GM08714 (cell line): ENCODE results near the gene VIPR2.

Source experiments
- H3K4me3 ChIP-seq: fragments of 200-500 bp; sonication (Bioruptor generic); 2 replicates; pipeline ENCODE4 v1.5.1; 2014; ENCODE audit warnings: mild to moderate bottlenecking, low read length, inconsistent platforms
- ZNF274 ChIP-seq: IDR thresholded peaks from 2 replicates; pipeline ENCODE4 v1.6.1; 2012; ENCODE audit warnings: mild to moderate bottlenecking, low read depth, low read length

The VIPR2 gene

DNA sequence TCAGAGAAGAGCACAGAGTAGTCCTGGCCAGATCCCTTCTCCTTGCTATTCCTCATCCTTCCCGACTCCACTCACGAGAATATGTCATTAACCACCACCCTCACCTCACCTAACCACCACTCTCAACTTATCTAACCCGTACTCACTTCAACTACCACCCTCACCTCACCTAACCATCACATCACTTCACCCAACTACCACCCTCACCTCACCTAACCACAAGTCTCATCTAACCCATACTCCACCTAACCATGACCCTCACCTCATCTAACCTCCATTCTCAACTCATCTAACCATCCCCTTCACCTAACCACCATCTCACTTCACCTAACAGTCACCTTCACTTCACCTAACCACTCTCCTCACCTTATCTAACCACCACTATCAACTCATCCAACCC is 85.0 kb downstream of the VIPR2 start:
- TF ChIP-seq ZNF274 = no peak

GRCh38 chr7:159057647-159058046 is 87.0 kb downstream of the VIPR2 start:
- no peak for TF ChIP-seq ZNF274
- no peak overlapping the region for H3K4me3 ChIP-seq

More for the DNA sequence above, 85.0 kb downstream of the VIPR2 start:
- H3K4me3 ChIP-seq = no peak overlapping the region

GRCh38 chr7:159056737-159057136 is 87.9 kb downstream of the VIPR2 start:
- no peak for TF ChIP-seq ZNF274
- no peak overlapping the region for H3K4me3 ChIP-seq

DNA sequence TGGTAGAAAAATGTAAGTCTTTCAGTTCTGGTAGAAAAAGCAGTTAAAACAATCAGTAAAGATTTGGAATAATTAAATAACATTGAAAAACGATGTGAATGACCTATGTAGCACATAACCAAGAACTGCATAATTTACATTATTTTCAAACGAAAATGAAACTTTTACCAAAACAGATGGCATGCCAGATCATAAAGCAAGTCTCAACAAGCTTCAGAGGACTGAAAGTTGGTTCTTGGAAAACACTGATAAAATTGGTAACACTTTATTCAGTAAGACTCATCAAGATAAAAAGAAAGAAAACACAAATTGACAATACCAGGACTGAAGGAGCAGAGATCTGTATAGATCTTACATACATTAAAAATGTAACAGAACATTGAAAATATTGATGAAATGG is 92.8 kb downstream of the VIPR2 start:
- no peak overlapping the region for H3K4me3 ChIP-seq
- no peak for TF ChIP-seq ZNF274

- no peak for TF ChIP-seq ZNF274
- no peak overlapping the region for H3K4me3 ChIP-seq
Observed at GRCh38 chr7:159050704-159051103, 94.0 kb downstream of the VIPR2 start.

GRCh38 chr7:159049266-159050025 is 95.2 kb downstream of the VIPR2 start:
- TF ChIP-seq ZNF274 = no peak
- H3K4me3 ChIP-seq = no peak overlapping the region

DNA sequence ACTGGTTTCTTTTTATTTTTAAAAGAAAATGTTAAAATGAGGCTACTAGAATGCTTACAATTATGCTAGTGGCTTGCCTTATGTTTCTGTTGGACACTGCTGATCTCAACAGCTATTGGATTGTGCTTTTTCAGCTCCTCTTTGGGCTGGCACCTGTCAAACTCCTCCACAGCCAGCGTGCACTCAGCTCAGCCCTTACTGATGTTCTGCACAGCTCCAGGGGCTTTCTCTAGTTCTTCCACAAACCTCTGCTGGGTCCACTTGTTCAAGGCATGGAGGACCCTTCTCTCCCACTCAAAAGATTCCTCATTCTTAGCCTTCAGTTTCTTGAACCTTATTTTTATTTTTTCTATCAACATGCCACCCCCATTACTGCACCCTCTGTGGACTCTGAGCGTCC is 96.0 kb downstream of the VIPR2 start:
- no peak overlapping the region for H3K4me3 ChIP-seq
- no peak for TF ChIP-seq ZNF274

DNA sequence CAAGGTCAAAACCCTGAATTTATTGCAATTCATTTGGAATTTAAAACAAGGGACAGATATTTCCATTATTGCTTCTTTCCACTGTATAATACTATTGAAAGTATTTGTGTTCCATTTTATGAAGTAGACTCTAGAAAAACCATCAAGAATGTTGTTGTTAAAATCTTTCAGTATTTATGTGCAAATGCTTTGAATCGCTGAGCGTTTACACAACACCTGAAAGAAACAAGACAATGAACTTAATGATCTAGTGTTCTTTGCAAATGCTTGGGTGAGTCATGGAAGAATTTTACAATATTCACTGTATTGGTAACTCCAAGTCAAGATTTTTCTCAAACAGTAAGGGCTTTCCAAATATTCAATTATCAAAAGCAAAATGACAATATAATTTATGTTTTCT is 97.1 kb downstream of the VIPR2 start:
- no peak for TF ChIP-seq ZNF274
- no peak overlapping the region for H3K4me3 ChIP-seq

GRCh38 chr7:159046300-159046699 is 98.4 kb downstream of the VIPR2 start:
- H3K4me3 ChIP-seq = no peak overlapping the region
- TF ChIP-seq ZNF274 = no peak

DNA sequence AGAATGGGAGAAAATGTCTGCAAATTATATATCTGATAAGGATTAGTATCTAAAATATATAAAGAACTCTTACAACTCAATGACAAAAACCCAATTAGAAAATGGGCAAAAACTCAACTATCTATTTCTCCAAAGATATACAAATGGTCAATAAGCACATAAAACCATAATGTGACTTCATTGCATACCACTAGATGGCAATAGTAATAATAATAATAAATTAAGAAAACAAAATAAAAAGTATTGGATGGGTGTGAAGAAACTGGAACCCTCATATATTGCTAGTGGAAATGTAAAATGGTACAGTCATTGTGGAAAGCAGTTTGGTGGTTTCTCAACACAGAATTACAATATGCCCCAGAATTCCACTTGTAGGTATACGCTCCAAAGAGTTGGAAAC is 98.8 kb downstream of the VIPR2 start:
- TF ChIP-seq ZNF274 = no peak
- H3K4me3 ChIP-seq = no peak overlapping the region

DNA sequence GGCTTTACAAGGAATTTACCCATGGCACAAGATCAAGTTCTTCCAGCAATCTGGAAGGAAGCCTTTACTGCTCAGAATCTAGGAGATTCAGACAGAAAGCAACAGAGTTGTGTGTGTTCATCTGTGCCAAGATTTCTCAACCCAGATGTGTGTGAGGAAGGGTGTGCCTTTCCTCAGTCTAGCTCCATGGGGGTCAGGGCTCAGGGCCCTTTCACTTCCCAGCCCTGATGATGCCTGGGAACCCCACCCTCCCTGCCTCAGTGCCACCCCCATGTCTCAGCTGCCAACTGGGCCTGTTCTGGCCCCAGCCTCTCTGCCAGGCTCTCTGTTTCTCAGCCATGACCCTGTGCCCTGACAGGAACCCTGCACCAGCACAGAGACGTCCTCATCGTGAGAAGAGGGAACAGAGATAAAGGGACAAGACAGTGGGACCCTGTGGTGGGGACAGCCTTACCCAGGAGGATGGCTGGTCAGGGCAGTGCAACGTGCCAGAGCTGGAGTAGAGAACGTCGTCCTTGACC is 102.0 kb downstream of the VIPR2 start:
- TF ChIP-seq ZNF274 = no peak
- H3K4me3 ChIP-seq = no peak overlapping the region

- no peak overlapping the region for H3K4me3 ChIP-seq
- TF ChIP-seq ZNF274 = no peak
Observed at GRCh38 chr7:159042103-159042502, 102.6 kb downstream of the VIPR2 start.

GRCh38 chr7:159040912-159041711 is 103.6 kb downstream of the VIPR2 start:
- no peak overlapping the region for H3K4me3 ChIP-seq
- no peak for TF ChIP-seq ZNF274

DNA sequence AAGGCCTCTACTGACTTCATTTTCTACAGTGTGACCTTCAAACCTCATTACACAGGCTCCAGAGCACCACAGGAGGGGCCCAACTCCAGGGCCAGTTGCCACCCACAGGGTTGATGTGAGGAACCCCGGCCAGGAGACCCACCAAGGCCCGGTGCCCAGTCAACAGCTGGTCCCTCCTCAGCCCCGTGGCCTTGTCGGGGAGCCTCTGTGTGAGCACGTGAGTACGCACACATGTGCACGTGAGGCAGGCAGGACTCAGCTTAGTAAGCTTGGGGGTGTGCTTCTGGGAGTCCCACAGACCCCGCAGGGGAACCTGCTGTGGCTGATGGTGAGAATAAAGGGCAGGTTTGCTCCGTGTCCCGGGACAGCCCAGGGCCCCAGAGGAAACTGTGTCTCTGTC is 104.5 kb downstream of the VIPR2 start:
- H3K4me3 ChIP-seq = no peak overlapping the region
- no peak for TF ChIP-seq ZNF274

DNA sequence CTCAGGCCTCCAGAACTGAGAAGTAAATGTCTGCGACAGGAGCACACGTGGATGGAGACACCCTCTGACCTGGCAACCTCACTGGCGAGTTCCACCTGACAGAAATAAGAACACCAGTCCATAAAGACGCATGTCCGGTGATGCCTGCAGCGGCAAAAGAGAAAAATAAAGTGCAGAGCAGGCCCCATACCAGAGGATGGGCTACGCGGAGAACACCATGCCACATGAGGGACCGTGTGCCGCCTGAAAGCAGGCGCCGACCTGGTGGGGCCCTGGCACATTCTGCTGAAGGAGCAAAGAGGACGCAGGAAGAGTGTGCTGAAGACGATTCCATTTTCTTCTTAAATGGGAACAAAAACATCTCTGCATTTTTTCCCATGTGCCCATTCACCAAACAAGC is 105.0 kb downstream of the VIPR2 start:
- TF ChIP-seq ZNF274 = no peak
- H3K4me3 ChIP-seq = no peak overlapping the region

- no peak for TF ChIP-seq ZNF274
- no peak overlapping the region for H3K4me3 ChIP-seq
Observed at GRCh38 chr7:159038066-159038465, 106.6 kb downstream of the VIPR2 start.
